Esophagus squamous epithelium (tissue), 4 donors: Measurements from ENCODE around the gene RESP18.

Experiments
- POLR2A ChIP-seq, 4 donors: fragments of 450-650 bp; IDR thresholded peaks; one replicate each; pipeline ENCODE4 v1.6.1; 2017; ENCODE audit warnings: antibody characterized with exemption in 4 of 4, mild to moderate bottlenecking in 4 of 4, moderate library complexity in 3 of 4
- TF ChIP-seq, protein P1 (sequence below), 6 experiments: fragments of 450-650 bp in 4 of 6; fragments of 200-600 bp in 2 of 6; sonication (generic) in 2 of 6; IDR thresholded peaks; one replicate each; pipeline ENCODE4 v1.5.1; 2016 to 2019; ENCODE audit warnings: antibody characterized with exemption in 6 of 6, mild to moderate bottlenecking in 4 of 6, moderate library complexity in 4 of 6

DNA sequence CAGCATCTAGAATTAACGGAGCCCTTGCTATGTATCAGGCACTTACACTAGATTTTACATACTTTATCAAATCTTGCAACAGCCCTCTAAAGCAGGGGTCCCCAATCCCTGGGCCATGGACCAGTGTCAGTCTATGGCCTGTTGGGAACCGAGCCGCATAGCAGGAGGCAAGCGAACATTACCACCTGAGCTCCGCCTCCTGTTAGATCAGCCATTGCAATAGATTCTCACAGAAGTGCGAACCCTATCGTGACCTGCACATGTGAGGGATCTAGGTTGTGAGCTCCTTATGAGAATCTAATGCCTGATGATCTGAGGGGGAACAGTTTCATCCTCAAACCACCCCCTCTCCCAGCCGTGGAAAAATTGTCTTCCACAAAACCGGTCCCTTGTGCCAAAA, 39.9 kb downstream of the RESP18 start:
- TF ChIP-seq, protein P1, sequence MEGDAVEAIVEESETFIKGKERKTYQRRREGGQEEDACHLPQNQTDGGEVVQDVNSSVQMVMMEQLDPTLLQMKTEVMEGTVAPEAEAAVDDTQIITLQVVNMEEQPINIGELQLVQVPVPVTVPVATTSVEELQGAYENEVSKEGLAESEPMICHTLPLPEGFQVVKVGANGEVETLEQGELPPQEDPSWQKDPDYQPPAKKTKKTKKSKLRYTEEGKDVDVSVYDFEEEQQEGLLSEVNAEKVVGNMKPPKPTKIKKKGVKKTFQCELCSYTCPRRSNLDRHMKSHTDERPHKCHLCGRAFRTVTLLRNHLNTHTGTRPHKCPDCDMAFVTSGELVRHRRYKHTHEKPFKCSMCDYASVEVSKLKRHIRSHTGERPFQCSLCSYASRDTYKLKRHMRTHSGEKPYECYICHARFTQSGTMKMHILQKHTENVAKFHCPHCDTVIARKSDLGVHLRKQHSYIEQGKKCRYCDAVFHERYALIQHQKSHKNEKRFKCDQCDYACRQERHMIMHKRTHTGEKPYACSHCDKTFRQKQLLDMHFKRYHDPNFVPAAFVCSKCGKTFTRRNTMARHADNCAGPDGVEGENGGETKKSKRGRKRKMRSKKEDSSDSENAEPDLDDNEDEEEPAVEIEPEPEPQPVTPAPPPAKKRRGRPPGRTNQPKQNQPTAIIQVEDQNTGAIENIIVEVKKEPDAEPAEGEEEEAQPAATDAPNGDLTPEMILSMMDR (IDR thresholded peaks at IDR 0.05), result no peak
- TF ChIP-seq POLR2A (IDR thresholded peaks at IDR 0.05), result no peak
